NOMO-1 treated with DMSO at 0.1 percent for 48 hours (cell line): Measurements from ENCODE around the gene C16orf90.

ENCODE experiments used
- DNase-seq: peaks from one replicate; lab custom pipeline; 2025; ENCODE audit not compliant: unreplicated experiment; lab: John Stamatoyannopoulos, UW

The C16orf90 gene, protein sequence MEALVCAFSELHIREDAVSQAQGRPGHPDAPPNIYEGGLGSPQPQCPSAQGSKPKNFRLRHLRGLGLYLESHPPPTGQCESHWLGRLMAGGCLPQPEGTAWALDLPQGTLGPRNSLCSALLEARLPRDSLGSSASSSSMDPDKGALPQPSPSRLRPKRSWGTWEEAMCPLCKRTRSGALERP

DNA sequence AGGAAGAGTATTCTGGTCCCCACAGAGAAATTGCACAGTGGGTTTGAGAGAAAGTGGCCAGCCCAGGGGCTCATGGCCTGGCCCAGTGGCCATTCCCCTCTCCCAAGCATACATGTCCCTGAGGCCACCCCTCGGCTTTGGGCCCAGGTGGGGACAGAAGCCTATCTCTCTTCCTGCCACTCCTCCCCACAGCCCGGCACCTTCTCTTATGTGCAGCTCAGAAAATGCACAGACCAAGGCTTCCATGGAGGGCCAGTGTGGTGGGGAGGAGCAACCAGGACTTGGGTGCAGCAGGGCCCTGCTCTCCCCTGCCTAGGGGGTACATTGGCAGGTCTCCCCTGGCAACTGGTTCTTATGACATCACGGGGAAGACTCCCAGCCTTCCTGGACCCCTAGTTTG lies at the start of gene C16orf90:
TSS of gene C16orf90 (minus strand) at position 314 of the 400 bp plus-strand sequence. CDS start at position 246, 68 bp downstream.
- DNase-seq, result no peak

DNA sequence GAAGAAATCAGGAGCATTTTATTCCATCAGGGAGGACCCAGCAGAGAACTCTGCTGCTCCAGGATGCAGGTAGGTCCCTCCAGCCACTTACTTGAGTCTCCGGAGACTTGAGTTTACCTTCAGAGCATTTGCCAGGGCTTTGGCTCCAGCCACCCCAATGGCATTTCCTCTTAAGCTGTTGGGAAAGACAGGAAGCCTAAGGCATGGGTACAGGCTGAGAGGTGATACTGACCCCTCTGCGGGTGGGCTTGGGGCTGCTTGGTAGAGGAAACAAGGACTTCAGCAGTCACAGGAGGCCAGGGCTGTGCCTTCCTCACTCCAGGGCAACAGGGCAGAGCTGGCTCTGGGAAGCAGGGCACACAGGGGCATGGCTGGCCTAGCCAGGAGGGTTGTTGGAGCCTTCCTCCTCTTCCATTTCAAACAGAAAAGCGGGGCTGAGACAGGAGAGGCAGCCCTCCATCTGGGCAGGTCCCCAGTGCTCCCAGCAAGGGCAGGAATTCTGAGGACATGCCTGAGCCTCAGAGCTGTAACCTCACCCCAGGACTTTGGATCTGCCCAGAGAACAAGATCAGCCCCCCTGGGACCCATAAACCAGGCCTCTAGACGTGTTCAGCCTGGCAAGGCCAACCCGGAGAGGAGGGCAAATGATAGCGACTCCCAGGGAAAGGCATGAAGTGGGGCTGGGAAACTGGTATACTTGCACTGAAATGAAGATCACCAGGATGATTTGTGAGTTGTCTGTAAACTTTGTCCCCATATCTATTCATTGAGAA lies 47.5 kb upstream of the C16orf90 start:
- DNase-seq, result no peak

DNA sequence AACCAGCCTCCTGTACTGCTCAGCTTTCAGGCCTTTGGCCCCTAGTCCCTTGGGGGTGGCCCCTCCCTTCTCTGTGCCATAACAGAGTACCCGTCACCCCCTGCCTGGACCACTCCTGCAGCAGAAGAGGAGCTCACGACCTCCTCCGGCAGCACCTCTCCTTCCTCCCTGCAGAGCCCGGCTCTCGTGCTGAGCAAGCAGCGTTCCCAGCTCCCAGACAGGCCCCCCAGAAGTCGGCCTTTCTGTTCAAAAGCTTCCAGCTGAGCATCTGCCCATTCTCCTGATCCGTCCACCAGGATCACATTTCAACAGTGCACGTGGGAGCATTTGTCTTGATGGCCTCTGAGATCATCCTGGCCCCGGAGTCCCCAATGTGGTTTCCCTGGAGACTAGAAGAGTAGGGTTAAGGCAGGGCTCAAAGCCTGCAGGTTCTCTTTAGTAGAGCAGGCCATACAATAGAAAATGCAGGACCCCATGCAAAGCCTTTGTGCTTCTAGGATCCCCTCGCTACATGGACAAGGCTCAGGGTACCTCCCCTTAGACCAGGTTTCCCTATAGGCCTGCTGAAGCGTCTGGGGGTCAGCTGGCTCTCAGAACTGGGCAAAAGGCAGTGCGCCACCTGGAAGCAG lies 46.4 kb upstream of the C16orf90 start:
- DNase-seq, result no peak

DNA sequence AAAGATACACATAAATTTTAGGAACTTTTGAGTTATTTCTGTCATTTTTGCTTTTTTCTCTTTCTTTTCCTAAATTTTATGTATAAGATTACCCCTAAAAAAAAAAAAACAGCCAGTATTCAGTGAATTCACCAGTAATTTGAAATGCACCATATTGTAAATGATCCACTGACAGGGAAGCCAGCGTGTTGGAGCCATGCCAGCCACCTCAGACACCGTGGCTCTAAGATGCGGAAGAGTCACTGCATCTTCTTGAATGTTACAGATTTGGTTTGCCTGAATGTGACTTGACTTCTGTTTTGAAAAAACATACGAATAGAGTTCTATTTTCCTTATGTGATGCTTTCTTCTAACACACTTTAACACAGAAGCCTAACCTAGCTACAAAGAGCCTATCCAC lies 42.9 kb upstream of the C16orf90 start:
- no peak for DNase-seq

DNA sequence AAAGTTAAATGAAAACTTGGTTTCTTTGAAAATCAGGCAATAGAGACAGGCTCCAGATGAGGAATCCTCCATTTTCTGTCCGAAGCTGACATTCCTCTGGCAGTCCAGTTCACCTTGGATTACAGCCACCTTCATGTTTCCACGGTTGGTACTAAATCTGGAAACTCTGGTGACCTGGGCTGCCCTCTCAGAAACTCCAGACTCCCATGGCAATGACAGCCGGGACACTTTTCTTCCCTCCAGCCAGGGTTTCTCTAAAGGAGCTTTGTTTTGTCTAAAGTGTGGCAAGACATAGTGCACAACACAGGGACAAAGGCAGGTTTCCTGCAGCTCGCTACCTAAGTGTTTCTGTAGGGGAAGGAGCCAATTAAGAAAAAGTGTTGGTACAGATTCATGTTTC lies 41.6 kb upstream of the C16orf90 start:
- DNase-seq, result no peak

DNA sequence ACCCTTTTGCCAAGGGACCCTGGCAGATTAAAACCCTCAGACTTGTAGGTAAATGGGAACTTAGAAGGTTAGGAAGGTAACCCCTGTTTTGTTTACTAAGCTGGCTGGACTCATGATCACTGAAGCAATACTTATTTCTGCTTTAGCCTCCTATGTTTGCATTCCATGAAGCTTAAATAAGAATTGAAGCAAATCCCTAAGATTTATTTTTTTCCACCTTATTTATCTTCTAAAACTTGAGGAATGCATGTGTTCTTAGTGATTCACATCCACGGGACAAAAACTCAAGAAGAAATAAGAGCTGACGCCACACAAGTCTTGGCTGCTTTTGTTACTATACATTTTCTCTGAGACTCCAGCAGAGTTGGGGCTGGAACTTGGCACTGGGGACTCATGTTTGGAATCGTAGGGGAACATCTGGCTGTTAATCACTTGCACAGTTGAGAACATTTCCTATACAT lies 41.0 kb upstream of the C16orf90 start:
- DNase-seq, result no peak

DNA sequence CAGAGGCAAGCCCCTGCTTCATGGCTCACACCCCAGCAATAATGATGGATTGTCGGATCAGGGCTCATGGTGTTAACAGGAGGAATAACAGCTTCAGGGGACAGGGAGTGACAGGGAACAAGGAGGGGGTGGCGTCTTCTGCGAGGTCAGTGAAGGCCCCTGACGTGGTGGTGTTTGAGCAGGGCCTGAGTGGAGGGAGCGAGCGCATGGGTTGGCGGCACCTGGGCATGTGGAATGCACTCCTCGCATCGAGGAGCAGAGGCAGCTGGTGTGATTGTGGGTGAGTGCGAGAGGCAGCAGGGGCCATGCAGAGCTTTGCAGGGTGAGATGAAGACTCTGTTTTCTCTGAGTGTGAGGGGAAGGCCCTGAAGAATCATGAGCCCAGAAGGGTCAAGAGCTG lies 38.8 kb upstream of the C16orf90 start:
- no peak for DNase-seq

DNA sequence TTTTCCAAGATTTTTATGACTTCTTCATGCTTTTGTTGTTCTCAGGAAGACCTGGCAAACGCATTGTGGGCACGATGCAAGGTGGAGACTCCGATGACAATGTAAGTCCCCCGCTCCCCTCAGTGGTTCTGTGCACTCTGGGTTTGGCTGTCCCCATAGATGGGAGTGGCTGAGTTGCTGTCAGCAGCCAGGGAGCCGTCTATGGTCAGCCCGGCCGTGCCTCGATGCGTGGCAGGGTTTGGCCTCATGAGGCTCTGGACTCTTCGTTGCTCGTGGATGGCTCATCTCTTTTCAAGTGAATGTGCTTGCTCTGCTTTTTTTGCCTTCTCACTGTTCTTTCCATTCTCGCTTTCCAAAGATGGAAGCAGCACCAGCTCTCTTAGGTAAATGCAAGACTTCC lies 37.5 kb upstream of the C16orf90 start:
- no peak for DNase-seq

DNA sequence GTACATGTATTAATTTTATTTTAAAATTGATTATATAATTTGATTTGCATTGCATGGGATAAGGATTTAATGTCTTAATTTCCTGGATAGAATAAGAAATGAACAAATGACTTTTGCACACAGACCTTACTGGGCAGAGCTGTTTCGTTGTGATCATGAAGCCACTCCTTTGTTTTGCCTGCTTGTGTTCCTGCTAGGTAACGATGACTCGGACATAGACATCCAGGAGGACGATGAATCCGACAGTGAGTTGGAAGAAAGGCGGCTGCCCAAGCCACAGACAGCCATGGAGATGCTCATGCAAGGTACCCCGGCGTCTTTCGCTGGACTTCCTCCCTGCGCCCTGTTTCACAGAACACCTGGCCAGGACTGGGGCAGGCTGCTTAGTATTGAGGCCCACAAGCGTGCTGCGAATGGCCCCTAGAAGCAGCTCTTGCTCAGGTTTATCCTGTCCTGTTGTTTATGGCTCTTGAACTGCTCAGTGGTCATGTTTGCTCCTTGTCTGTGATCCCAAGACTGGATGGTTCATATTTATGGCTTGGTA lies 35.2 kb upstream of the C16orf90 start:
- DNase-seq, result no peak

DNA sequence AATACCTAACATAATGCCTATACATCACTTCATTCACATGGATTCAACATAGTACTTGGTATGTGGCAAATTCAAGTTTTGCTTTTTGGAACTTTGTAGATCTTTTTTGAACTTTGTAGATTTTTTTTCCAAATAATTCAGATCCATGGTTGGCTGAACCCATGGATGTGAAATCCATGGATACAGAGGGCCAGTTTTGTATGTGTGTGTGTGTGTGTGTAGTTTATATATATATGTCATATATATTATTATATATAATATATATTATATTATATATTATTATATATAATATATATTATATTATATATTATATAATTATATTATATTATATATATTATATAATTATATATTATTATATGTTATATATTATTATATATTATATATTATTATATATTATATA lies 33.9 kb upstream of the C16orf90 start:
- no peak for DNase-seq

DNA sequence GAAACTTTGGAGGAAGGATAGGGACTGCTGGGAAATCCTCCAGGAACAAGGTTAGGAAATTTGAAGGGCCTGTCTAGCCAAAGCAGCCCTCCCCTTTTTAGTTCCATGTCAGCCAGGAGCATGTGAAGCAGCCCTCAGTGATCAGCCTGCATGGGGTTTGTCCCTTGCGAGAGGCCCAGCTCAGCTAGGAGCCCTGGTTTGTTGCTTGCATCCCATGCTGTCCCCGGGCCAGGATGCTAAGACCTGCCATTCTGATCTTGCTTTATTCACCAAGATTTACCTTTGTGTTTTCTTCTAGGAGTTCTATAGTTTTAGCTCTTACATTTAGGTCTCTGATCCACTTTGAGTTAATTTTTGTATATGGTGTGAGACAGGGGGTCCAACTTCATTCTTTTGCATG lies 33.1 kb upstream of the C16orf90 start:
- DNase-seq, result no peak

DNA sequence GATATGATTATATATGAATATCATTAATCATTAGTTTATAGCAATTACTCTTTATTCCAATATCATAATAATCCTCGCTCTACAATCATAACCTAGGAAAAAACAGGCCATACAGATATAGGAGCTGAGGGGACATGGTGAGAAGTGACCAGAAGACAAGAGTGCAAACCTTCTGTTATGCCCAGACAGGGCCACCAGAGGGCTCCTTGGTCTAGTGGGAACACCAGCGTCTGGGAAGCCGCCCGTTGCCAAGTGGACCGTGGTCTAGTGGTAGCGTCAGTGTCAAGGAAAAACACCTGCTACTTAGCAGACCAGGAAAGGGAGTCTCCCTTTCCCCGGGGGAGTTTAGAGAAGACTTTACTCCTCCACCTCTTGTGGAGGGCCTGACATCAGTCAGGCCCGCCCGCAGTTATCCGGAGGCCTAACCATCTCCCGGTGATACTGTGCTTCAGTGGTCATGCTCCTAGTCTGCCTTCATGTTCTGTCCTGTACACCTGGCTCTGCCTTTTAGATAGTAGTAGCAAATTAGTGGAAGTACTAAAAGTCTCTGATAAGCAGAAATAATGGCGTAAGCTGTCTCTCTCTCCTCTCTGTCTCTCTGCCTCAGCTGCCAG lies 32.0 kb upstream of the C16orf90 start:
- DNase-seq, result peak; percentile 16

DNA sequence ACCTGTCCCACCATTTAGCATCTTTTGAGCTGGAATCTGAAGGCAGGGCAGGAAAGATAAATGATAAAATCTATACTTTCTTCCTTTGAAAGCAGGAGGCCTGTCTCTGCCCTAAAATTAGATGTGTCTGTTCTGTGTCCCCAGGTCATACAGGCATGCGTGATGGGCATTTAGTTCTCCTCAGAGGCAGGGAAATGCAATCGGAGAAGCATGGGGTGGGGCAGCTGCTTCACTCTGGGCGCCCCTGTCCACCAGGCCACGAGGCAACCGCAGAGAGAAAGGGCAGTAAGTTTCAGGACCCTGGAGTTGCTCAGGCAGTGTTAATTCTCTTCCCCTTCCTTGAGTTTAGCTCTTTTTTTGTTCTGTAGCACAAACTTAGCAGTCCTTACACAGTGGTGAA lies 30.7 kb upstream of the C16orf90 start:
- no peak for DNase-seq

DNA sequence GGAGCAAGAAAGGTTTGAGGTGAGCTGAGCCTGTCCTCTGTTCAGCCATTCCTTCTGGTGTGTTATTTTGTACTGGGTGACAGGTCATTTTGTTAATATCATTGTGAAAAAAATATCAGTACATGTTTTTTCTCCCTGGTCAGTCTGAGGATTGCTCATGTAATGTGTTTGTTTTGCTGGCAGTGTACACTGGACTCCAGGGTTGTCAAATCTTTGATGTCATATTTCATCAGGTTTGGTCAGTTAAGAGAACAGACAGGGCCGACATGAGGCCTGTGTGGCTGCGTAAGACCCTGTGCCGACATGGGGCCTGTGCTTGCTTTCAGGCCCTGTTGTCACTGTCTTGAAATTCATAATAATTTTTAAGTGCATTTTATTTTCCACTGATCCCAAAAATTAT lies 28.0 kb upstream of the C16orf90 start:
- no peak for DNase-seq

DNA sequence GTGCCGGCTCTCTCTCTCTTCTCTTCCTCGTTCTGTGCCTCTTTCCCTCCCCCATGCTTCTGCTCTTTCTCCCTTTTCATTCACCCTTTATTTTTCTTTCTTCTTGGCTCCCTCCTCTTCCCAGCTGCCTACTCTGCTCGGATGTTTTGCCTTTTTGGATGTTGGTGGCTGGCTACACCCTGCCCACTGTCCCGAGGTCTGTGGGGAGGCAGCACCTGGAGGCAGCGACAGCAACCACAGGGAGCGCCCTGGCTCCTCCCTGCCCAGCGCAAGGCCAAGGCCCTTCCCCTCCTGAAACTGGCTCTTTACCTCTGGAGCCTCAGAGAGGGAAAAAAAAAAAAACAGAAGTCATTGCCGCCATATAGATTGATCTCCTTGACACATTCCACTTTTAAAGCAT lies 25.6 kb upstream of the C16orf90 start:
- no peak for DNase-seq

DNA sequence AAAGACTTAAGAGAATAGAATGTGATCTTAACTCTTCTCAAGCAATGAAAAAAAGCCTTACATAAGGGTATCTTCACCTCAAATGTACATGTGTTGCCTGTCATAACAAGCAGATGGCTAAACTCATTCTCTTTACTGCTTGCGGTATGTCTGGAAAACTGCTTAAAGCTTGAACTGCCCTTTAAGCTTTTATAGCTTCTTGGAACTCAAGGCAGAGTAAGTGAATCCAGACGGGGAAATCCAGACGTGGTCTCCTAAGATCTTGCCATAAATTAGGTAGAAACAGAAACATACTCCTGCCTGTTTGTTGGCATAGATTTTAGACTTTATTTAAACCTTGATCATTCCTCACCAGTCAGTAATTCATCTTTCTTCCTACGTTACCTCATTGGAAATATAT lies 25.1 kb upstream of the C16orf90 start:
- DNase-seq, result no peak

DNA sequence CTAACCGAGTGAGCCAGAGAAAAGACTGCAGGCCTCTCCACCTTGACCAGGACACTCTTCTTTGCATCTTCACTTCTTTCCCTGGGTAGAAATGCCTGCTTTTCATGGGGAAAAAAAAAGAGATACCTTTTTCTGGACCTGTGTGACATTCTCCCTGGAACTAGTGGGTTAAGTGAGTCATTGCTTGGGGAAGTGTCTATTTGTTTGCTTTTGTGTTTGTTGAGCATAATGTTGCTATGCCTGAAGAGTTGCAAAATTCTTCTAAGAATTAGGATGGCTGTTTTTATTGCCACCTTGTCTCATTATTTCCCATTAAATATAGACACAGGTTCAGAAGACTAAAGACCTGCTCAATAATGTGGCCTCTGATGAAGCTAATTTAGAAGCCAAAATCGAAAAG lies 24.3 kb upstream of the C16orf90 start:
- DNase-seq, result no peak

DNA sequence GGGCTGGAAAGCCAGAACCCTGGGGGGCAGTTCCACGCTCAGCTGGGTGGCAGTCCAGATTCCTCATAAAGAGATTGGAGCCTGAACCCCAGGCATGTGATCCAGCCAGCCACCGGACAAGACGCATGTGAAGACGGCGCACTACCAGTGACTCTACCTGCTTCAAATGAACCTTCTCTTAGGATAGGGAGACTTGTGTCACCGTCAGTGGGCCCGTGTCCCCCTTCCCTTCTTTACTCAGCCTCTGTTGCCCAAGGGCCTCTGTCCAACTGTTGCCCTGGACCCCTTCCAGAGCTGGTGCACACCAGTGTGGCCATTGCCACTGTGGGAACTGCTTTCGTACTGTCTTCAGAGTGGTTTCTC lies 23.7 kb upstream of the C16orf90 start:
- DNase-seq, result no peak

DNA sequence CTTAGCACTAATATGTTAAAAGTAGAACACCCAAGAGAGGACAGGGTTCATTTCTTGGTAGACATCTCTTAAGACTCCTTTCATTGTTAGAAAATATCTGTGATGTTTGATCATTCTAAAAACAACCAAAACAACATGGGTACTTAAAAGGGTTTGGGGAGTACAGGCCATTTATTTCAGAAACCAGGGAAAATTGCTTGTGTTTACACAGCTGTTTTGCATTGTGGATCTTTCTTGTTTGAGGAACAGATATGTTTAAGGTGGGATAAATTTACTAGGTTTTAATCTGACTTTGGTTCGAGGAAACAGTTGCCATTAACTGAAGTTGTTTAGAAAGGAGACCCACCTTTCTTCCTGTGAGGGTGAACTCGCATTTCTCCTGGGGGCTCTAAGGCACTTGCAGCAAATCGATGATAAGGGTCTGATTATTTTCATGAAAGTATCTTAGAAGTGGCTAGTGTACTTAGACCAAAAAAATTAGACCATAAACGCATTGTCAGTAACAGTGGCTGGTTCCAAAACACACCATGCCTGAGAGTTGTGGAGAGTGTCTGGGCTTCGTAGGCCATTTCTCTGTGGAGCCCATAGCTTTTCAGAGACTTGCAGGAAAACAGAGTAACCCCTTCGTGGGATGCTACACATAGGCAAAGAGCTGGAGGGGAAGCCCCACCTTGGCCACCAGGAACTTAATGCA lies 23.1 kb upstream of the C16orf90 start:
- no peak for DNase-seq

DNA sequence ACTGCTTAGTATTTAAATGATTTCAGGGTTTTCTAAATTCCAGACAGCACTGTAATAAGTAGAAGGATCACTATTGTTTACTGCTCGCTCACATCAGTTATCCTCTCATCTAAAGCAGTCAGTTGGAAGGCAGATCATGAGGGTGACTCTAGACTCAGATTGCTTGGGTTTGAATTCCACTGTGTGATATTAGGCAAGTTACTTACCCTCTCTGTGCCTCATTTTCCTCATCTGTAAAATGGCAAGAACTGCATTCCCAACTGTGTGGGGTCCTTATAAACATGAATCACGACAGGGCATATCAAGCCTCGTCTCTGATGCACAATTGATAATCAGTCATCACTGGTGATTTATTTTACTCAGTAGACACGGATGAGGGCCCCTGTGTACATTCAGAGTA lies 20.6 kb upstream of the C16orf90 start:
- no peak for DNase-seq

DNA sequence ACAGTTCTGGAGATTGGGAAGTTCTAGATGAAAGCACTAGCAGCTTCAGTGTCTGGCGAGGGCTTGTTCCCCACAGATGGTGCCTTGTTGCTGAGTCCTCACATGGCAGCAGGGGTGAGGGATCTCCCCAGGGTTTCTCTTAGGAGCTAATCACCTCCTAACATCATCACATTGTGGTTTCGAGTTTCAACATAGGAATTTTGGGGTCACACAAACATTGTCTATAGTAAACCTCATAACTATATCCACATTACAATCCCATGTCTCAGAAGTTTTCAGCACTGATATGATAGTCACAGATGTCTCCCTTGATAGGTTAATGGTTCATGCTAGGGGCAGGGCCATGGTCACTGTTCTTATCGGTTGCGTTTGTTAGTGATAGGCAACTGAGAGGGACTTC lies 19.3 kb upstream of the C16orf90 start:
- DNase-seq, result no peak
